GM18873 (cell line): Measurements from ENCODE around the gene MAPKAP1.
"Not testable (repeated sequence)": the region's sequence is repeated elsewhere in the genome, so short reads cannot be mapped to it uniquely, and the experiment has no call there.

Experiments
- ATAC-seq: cut with Tn5 transposase; IDR thresholded peaks from one replicate; pipeline ENCODE4 v1.9.1; 2021; ENCODE audit warnings: mild to moderate bottlenecking, moderate library complexity, moderate number of reproducible peaks; ENCODE audit not compliant: unreplicated experiment, low FRiP score

MAPKAP1 gene

GRCh38 chr9:125574126-125574877 is 132.7 kb downstream of the MAPKAP1 start:
- no peak for ATAC-seq

- ATAC-seq: not testable (repeated sequence)
These were observed 134.5 kb downstream of the MAPKAP1 start for GRCh38 chr9:125572461-125572860.

GRCh38 chr9:125571824-125572223 is 135.2 kb downstream of the MAPKAP1 start:
- ATAC-seq: not testable (repeated sequence)

GRCh38 chr9:125570246-125570645 is 136.8 kb downstream of the MAPKAP1 start:
- ATAC-seq: no peak

- ATAC-seq: no peak
These were observed 138.4 kb downstream of the MAPKAP1 start for GRCh38 chr9:125568621-125569020.

- ATAC-seq: not testable (repeated sequence)
These were observed 141.0 kb downstream of the MAPKAP1 start for GRCh38 chr9:125566051-125566450.

GRCh38 chr9:125565126-125565525 is 141.9 kb downstream of the MAPKAP1 start:
- ATAC-seq: no peak

GRCh38 chr9:125564631-125565030 is 142.4 kb downstream of the MAPKAP1 start:
- ATAC-seq: no peak

GRCh38 chr9:125561509-125562148 is 145.4 kb downstream of the MAPKAP1 start:
- no peak for ATAC-seq

- no peak for ATAC-seq
These were observed 147.1 kb downstream of the MAPKAP1 start for GRCh38 chr9:125559894-125560293.

- ATAC-seq: no peak
These were observed 147.8 kb downstream of the MAPKAP1 start for GRCh38 chr9:125559194-125559593.

GRCh38 chr9:125558453-125559092 is 148.4 kb downstream of the MAPKAP1 start:
- ATAC-seq: no peak

- no peak for ATAC-seq
These were observed 150.8 kb downstream of the MAPKAP1 start for GRCh38 chr9:125556046-125556721.

- no peak for ATAC-seq
These were observed 152.3 kb downstream of the MAPKAP1 start for GRCh38 chr9:125554726-125555125.

GRCh38 chr9:125551781-125552180 is 155.2 kb downstream of the MAPKAP1 start:
- no peak for ATAC-seq

- no peak for ATAC-seq
These were observed 156.8 kb downstream of the MAPKAP1 start for GRCh38 chr9:125549891-125550885.

- ATAC-seq: no peak
These were observed 157.5 kb downstream of the MAPKAP1 start for GRCh38 chr9:125549465-125549871.

GRCh38 chr9:125549039-125549438 is 158.0 kb downstream of the MAPKAP1 start:
- no peak for ATAC-seq

GRCh38 chr9:125548141-125548540 is 158.9 kb downstream of the MAPKAP1 start:
- no peak for ATAC-seq

- ATAC-seq: no peak
These were observed 159.6 kb downstream of the MAPKAP1 start for GRCh38 chr9:125547368-125547767.
